Spleen (tissue), 7 donors: ENCODE measurements around the gene MSMP.

Source experiments
- POLR2A ChIP-seq, 3 donors: fragments of 450-650 bp; IDR thresholded peaks; one replicate each; pipeline ENCODE4 v1.5.1; 2017; ENCODE audit warnings: antibody characterized with exemption in 3 of 3, mild to moderate bottlenecking in 1 of 3
- POLR2AphosphoS5 ChIP-seq, 3 donors: sonication (generic); formaldehyde crosslinking; IDR thresholded peaks; one replicate each; pipeline ENCODE4 v1.5.1; 2017; ENCODE audit warnings: antibody characterized with exemption in 3 of 3
- TF ChIP-seq, protein P1 (sequence below), 11 experiments: fragments of 200-600 bp in 7 of 11; fragments of 450-650 bp in 4 of 11; sonication (generic) in 4 of 11; IDR thresholded peaks in 8 of 11; conservative IDR thresholded peaks in 3 of 11; 1 replicate in 7 of 11; 2 replicates in 4 of 11; pipeline versions ENCODE4 v1.4.0 to v1.8.0; 2016 to 2021; ENCODE audit warnings: antibody characterized with exemption in 11 of 11, inconsistent platforms in 4 of 11, mild to moderate bottlenecking in 1 of 11
- donor health status: DM: no; HTN: no; CAD: no; lungs with moderate emphysema.
- donor health status: DM: no; HTN: no; CAD: no.
- donor health status: DM: no; HTN: no; CAD: no.

DNA sequence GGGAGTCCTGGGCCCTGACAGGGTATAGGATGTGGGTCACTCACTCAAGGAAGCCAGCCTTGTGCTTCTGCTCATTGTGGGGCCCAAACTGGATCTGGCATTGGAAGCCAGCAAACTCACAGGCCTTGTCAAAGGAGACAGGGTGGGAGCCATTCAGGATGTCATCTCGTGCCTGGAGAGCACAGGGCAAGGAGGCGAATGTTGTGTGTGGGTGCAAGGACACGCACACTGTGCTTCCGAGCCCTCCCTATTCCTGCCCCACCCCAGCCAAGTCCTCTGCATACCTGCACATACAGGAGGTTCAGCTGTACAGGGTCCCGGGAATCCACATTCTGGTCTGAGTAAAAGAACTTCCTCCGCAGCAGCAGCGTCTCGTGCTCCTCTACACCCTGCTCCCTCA is 30.2 kb downstream of the MSMP start:
- TF ChIP-seq, protein P1, sequence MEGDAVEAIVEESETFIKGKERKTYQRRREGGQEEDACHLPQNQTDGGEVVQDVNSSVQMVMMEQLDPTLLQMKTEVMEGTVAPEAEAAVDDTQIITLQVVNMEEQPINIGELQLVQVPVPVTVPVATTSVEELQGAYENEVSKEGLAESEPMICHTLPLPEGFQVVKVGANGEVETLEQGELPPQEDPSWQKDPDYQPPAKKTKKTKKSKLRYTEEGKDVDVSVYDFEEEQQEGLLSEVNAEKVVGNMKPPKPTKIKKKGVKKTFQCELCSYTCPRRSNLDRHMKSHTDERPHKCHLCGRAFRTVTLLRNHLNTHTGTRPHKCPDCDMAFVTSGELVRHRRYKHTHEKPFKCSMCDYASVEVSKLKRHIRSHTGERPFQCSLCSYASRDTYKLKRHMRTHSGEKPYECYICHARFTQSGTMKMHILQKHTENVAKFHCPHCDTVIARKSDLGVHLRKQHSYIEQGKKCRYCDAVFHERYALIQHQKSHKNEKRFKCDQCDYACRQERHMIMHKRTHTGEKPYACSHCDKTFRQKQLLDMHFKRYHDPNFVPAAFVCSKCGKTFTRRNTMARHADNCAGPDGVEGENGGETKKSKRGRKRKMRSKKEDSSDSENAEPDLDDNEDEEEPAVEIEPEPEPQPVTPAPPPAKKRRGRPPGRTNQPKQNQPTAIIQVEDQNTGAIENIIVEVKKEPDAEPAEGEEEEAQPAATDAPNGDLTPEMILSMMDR (IDR thresholded peaks at IDR 0.05 in 8 of 11, conservative IDR thresholded peaks at IDR 0.05 in 3 of 11) = no peak
- TF ChIP-seq POLR2AphosphoS5 (IDR thresholded peaks at IDR 0.05) = peak in 2 of 3 donors; percentile 13 to 36
- no peak for TF ChIP-seq POLR2A (IDR thresholded peaks at IDR 0.05)
